IMR-90 (cell line): ENCODE measurements around the gene ELMO1. TPM values are rescaled to one million over a fixed set of nuclear protein-coding genes. Genes with fewer than 3 reads are reported as not detected.

Source experiments
- ATAC-seq: fragments of 200-7000 bp; cut with Tn5 transposase; 2 replicates; pipeline ENCODE4 v1.9.1; 2020; ENCODE audit warnings: low read depth, mild to moderate bottlenecking, moderate library complexity
- BruUV-seq: library from RNA; stranded (reverse); fragments of 400-500 nt; replicated peaks from 2 replicates; lab custom pipeline; 2021; lab: Mats Ljungman, UMichigan
- CTCF ChIA-PET: fragments of 300-600 bp; formaldehyde crosslinking; extraction: SDS; loops from one replicate; lab custom pipeline; 2021; ENCODE audit warnings: antibody characterized with exemption; lab: Yijun Ruan, JAX
- POLR2A ChIA-PET: fragments of 300-600 bp; sonication (Branson Sonifier 250); formaldehyde crosslinking; loops from one replicate; lab custom pipeline; 2022; ENCODE audit warnings: antibody characterized with exemption; ENCODE audit not compliant: unreplicated experiment; lab: Charles Lee
- DNase-seq: peaks from one replicate; pipeline ENCODE4 v3.0.0; 2013
- H2AFZ ChIP-seq: replicated peaks from 2 replicates; pipeline ENCODE3; 2013; ENCODE audit warnings: low read length, mild to moderate bottlenecking; ENCODE audit not compliant: poor library complexity
- H2AK5ac ChIP-seq: 2 replicates; pipeline ENCODE4 v1.6.1; 2013; ENCODE audit warnings: low read depth, low read length, inconsistent platforms
- H2AK9ac ChIP-seq: replicated peaks from 2 replicates; pipeline ENCODE3; 2013; ENCODE audit warnings: mild to moderate bottlenecking, low read depth, low read length, moderate library complexity; ENCODE audit not compliant: poor library complexity
- H2BK120ac ChIP-seq: 2 replicates; pipeline ENCODE4 v1.6.1; 2013; ENCODE audit warnings: low read depth, low read length, inconsistent platforms
- H2BK15ac ChIP-seq: 3 replicates; pipeline ENCODE4 v1.6.1; 2013; ENCODE audit warnings: low read depth, low read length, inconsistent platforms
- H2BK20ac ChIP-seq: 2 replicates; pipeline ENCODE4 v1.6.1; 2013; ENCODE audit warnings: low read depth, mild to moderate bottlenecking, inconsistent platforms, low read length, moderate library complexity
- H2BK5ac ChIP-seq: 2 replicates; pipeline ENCODE4 v1.6.1; 2013; ENCODE audit warnings: mild to moderate bottlenecking, low read depth, low read length, inconsistent platforms; ENCODE audit not compliant: poor library complexity, severe bottlenecking
- H3K14ac ChIP-seq: replicated peaks from 2 replicates; pipeline ENCODE4 v1.6.1; 2013; ENCODE audit warnings: low read depth, low read length, inconsistent platforms
- H3K18ac ChIP-seq: 2 replicates; pipeline ENCODE4 v1.6.1; 2013; ENCODE audit warnings: low read depth, low read length, control low read depth
- H3K23ac ChIP-seq: 2 replicates; pipeline ENCODE4 v1.6.1; 2013; ENCODE audit warnings: low read depth, low read length, inconsistent platforms
- H3K27ac ChIP-seq: 2 replicates; pipeline ENCODE4 v1.5.1; 2013; ENCODE audit warnings: mild to moderate bottlenecking, control low read depth, low read length; ENCODE audit not compliant: insufficient read depth
- H3K27me3 ChIP-seq: 2 replicates; pipeline ENCODE4 v1.6.1; 2013; ENCODE audit warnings: low read length; ENCODE audit not compliant: control insufficient read depth, insufficient read depth
- H3K36me3 ChIP-seq: 2 replicates; pipeline ENCODE4 v1.6.1; 2013; ENCODE audit warnings: low read length, mixed read lengths; ENCODE audit not compliant: control insufficient read depth, insufficient read depth
- H3K4ac ChIP-seq: 2 replicates; pipeline ENCODE4 v1.6.1; 2013; ENCODE audit warnings: low read depth, low read length, inconsistent platforms
- H3K4me1 ChIP-seq: 2 replicates; pipeline ENCODE4 v1.6.1; 2013; ENCODE audit warnings: low read length, mixed read lengths; ENCODE audit not compliant: control insufficient read depth, insufficient read depth
- H3K4me2 ChIP-seq: 2 replicates; pipeline ENCODE4 v1.6.1; 2013; ENCODE audit warnings: low read depth, mild to moderate bottlenecking, control low read depth, low read length, moderate library complexity
- H3K4me3 ChIP-seq: 2 replicates; pipeline ENCODE4 v1.5.1; 2013; ENCODE audit warnings: low read depth, mild to moderate bottlenecking, control low read depth, low read length, moderate library complexity; ENCODE audit not compliant: insufficient read depth
- H3K56ac ChIP-seq: 2 replicates; pipeline ENCODE4 v1.6.1; 2013; ENCODE audit warnings: low read length, inconsistent platforms; ENCODE audit not compliant: insufficient read depth; ENCODE audit errors: extremely low read depth
- H3K79me1 ChIP-seq, 2 experiments: 2 replicates each; pipeline ENCODE4 v1.6.1; 2013; ENCODE audit warnings: low read length in 2 of 2, inconsistent platforms in 1 of 2, low read depth in 1 of 2
- H3K9ac ChIP-seq: 2 replicates; pipeline ENCODE4 v1.6.1; 2013; ENCODE audit warnings: low read depth, low read length, control low read depth
- H3K9me1 ChIP-seq: 2 replicates; pipeline ENCODE4 v1.6.1; 2013; ENCODE audit warnings: low read length, inconsistent platforms; ENCODE audit not compliant: insufficient read depth
- H3K9me3 ChIP-seq: 2 replicates; pipeline ENCODE4 v1.6.1; 2013; ENCODE audit warnings: low read length; ENCODE audit not compliant: control insufficient read depth, insufficient read depth
- H4K20me1 ChIP-seq: 2 replicates; pipeline ENCODE4 v1.6.1; 2013; ENCODE audit warnings: low read length, inconsistent platforms; ENCODE audit not compliant: insufficient read depth
- H4K5ac ChIP-seq: 2 replicates; pipeline ENCODE4 v1.6.1; 2013; ENCODE audit warnings: mild to moderate bottlenecking, low read depth, low read length, control low read depth
- H4K8ac ChIP-seq, 2 experiments: 2 replicates each; pipeline ENCODE4 v1.6.1; 2013; ENCODE audit warnings: low read depth in 2 of 2, low read length in 2 of 2, control low read depth in 1 of 2, inconsistent platforms in 1 of 2
- H4K91ac ChIP-seq: 2 replicates; pipeline ENCODE4 v1.6.1; 2013; ENCODE audit warnings: low read depth, low read length, inconsistent platforms; ENCODE audit not compliant: insufficient read depth
- BHLHE40 ChIP-seq: fragments of 150-350 bp; IDR thresholded peaks from 2 replicates; pipeline ENCODE4 v1.6.1; 2016; ENCODE audit warnings: mild to moderate bottlenecking, low read depth, low read length
- CEBPB ChIP-seq: IDR thresholded peaks from 2 replicates; pipeline ENCODE4 v1.6.1; 2012; ENCODE audit warnings: low read depth, low read length, improper control_type of control experiment
- CHD1 ChIP-seq: IDR thresholded peaks from 2 replicates; pipeline ENCODE4 v1.6.1; 2012; ENCODE audit warnings: low read depth, low read length, improper control_type of control experiment
- CTCF ChIP-seq: conservative IDR thresholded peaks from 2 replicates; pipeline ENCODE4 v1.5.1; 2012; ENCODE audit warnings: mild to moderate bottlenecking, low read depth, low read length, improper control_type of control experiment
- ELK1 ChIP-seq: fragments of 150-350 bp; IDR thresholded peaks from 2 replicates; pipeline ENCODE4 v1.6.1; 2016; ENCODE audit warnings: low read depth, mild to moderate bottlenecking, low read length, moderate library complexity, borderline replicate concordance
- FOS ChIP-seq: fragments of 150-350 bp; IDR thresholded peaks from 2 replicates; pipeline ENCODE4 v1.6.1; 2016; ENCODE audit warnings: low read depth, low read length
- MAFK ChIP-seq: IDR thresholded peaks from 2 replicates; pipeline ENCODE4 v1.6.1; 2012; ENCODE audit warnings: low read depth, low read length, improper control_type of control experiment
- MAZ ChIP-seq: IDR thresholded peaks from 2 replicates; pipeline ENCODE4 v1.6.1; 2012; ENCODE audit warnings: low read depth, mild to moderate bottlenecking, low read length, improper control_type of control experiment, moderate library complexity, borderline replicate concordance
- MXI1 ChIP-seq: IDR thresholded peaks from 2 replicates; pipeline ENCODE4 v1.6.1; 2012; ENCODE audit warnings: low read depth, mild to moderate bottlenecking, low read length, moderate library complexity, borderline replicate concordance
- NFE2L2 ChIP-seq: fragments of 150-350 bp; IDR thresholded peaks from 2 replicates; pipeline ENCODE4 v1.6.1; 2016; ENCODE audit warnings: low read depth, mild to moderate bottlenecking, low read length
- POLR2A ChIP-seq: IDR thresholded peaks from 2 replicates; pipeline ENCODE4 v1.6.1; 2012; ENCODE audit warnings: mild to moderate bottlenecking, low read depth, low read length
- RAD21 ChIP-seq: IDR thresholded peaks from 2 replicates; pipeline ENCODE4 v1.6.1; 2012; ENCODE audit warnings: low read length, improper control_type of control experiment
- RCOR1 ChIP-seq: IDR thresholded peaks from 2 replicates; pipeline ENCODE4 v1.6.1; 2012; ENCODE audit warnings: mild to moderate bottlenecking, low read length, improper control_type of control experiment; ENCODE audit not compliant: insufficient replicate concordance
- RFX5 ChIP-seq: IDR thresholded peaks from 2 replicates; pipeline ENCODE4 v1.8.0; 2012; ENCODE audit warnings: low read depth, mild to moderate bottlenecking, low read length, moderate library complexity
- SMC3 ChIP-seq: fragments of 150-350 bp; IDR thresholded peaks from 2 replicates; pipeline ENCODE4 v1.6.1; 2016; ENCODE audit warnings: low read depth, mild to moderate bottlenecking, antibody characterized with exemption, low read length, moderate library complexity
- USF2 ChIP-seq: fragments of 150-350 bp; IDR thresholded peaks from 2 replicates; pipeline ENCODE4 v1.6.1; 2017; ENCODE audit warnings: mild to moderate bottlenecking, antibody characterized with exemption, low read length, low read depth
- WGBS, 2 experiments: methylation state at CpG; one replicate each; pipeline versions ENCODE4 v1.1.5 to v1.1.7; 2013; ENCODE audit warnings: missing lambda C conversion rate in 2 of 2; ENCODE audit not compliant: insufficient read length in 1 of 2; ENCODE audit errors: extremely low coverage in 2 of 2; 5-methylcytosine and 5-hydroxymethylcytosine counted together
- dilution Hi-C: fragments of 300-500 bp; cut with HindIII; formaldehyde crosslinking; loops from one replicate; pipeline ENCODE4 v1.14.3; 2018; ENCODE audit warnings: low sequenced_read_pairs; ENCODE audit not compliant: unreplicated experiment
- in situ Hi-C: fragments of 300-500 bp; cut with MboI; formaldehyde crosslinking; loops from 3 replicates; pipeline ENCODE4 v1.14.3; 2019; ENCODE audit warnings: low sequenced_read_pairs, inconsistent platforms, mixed read lengths
- intact Hi-C: fragments of 100-400 bp; cut with micrococcal nuclease; formaldehyde crosslinking; loops from 2 replicates; pipeline ENCODE4 v1.10.0; 2022
- polyA plus RNA-seq, 3 experiments: library from polyadenylated mRNA; depleted of rRNA; stranded (reverse); fragments of >200 nt; gene quantifications; 2 replicates each; pipeline ENCODE4 v1.2.3, GENCODE V29; 2012; ENCODE audit warnings: low replicate concordance in 1 of 3
- total RNA-seq: library from RNA; depleted of rRNA; stranded (reverse); fragments of >200 nt; gene quantifications from 2 replicates; pipeline ENCODE4 v1.2.3, GENCODE V29; 2012

Gene ELMO1
- total and polyA plus RNA-seq, 2 of the 4 experiments (the other 2 are of a cell fraction): 0.03 TPM; not detected in 1

- intact Hi-C loops (no loop called here), dilution Hi-C loops (no loop called here), in situ Hi-C loops (no loop called here)
- ChIA-PET POLR2A (interaction anchor here (0.6 kb wide), 1 partner anchor 175 kb away, joined by 5 read pairs; no protein-coding TSS in a partner anchor), CTCF (no interaction called here)
- ATAC-seq (no peak), DNase-seq (no peak)
- no peak overlapping the region for H2BK15ac ChIP-seq
- H3K9ac ChIP-seq: no peak overlapping the region
- no peak overlapping the region for H4K5ac ChIP-seq
- no peak overlapping the region for H3K4ac ChIP-seq
- H3K18ac ChIP-seq: no peak overlapping the region
- no peaks in the 10 kb centered on the region for H4K20me1 ChIP-seq
- no TSS peak for BruUV-seq
- H3K4me2 ChIP-seq: no peak overlapping the region
- no peaks in the 10 kb centered on the region for H3K4me1 ChIP-seq
- no peak overlapping the region for H2BK5ac ChIP-seq
- no peak overlapping the region for H2BK120ac ChIP-seq
- H3K9me3 ChIP-seq: no peaks in the 10 kb centered on the region
- H3K79me1 ChIP-seq: no peaks in the 10 kb centered on the region
- no peaks in the 10 kb centered on the region for H3K27me3 ChIP-seq
- no peak overlapping the region for H3K27ac ChIP-seq
- H3K4me3 ChIP-seq: no peak overlapping the region
- H3K14ac ChIP-seq: no peak overlapping the region
- no peak overlapping the region for H2BK20ac ChIP-seq
- no peak overlapping the region for H3K56ac ChIP-seq
- no peaks in the 10 kb centered on the region for H3K36me3 ChIP-seq
- no peak overlapping the region for H4K91ac ChIP-seq
- no CpG with 5 or more reads among the region's 3 CpGs for WGBS, 2 experiments
- no peak for TF ChIP-seq CEBPB
- no peak for TF ChIP-seq ELK1
- no peak for TF ChIP-seq CTCF
- TF ChIP-seq RFX5: no peak
- no peak for TF ChIP-seq NFE2L2
- TF ChIP-seq FOS: no peak
- TF ChIP-seq CHD1: no peak
- no peak for TF ChIP-seq RAD21
- no peak for TF ChIP-seq POLR2A
- no peak for TF ChIP-seq MXI1
- no peak for TF ChIP-seq SMC3
- TF ChIP-seq MAZ: no peak
- TF ChIP-seq USF2: no peak
- TF ChIP-seq MAFK: no peak
- TF ChIP-seq BHLHE40: no peak
- TF ChIP-seq RCOR1: no peak
- no peak overlapping the region for H2AK9ac ChIP-seq
- H3K23ac ChIP-seq: no peak overlapping the region
- no peak overlapping the region for H2AFZ ChIP-seq
- no peak overlapping the region for H2AK5ac ChIP-seq
- no peaks in the 10 kb centered on the region for H3K9me1 ChIP-seq
- no peak overlapping the region for H4K8ac ChIP-seq
Observed at GRCh38 chr7:36923943-36924436, 524.7 kb downstream of the ELMO1 start.
